GM21423 (cell line): ENCODE data around the gene BPGM.

Source experiments
- ATAC-seq: cut with Tn5 transposase; IDR thresholded peaks from one replicate; pipeline ENCODE4 v1.9.1; 2021; ENCODE audit warnings: mild to moderate bottlenecking, moderate library complexity; ENCODE audit not compliant: unreplicated experiment

BPGM gene

GRCh38 chr7:134646425-134647305 lies at the start of gene BPGM:
TSS of gene BPGM (plus strand) at chr7:134646853. CDS start at chr7:134661508, 14,655 bp downstream.
- peak; percentile 97 for ATAC-seq

GRCh38 chr7:134599371-134599770 lies 47.3 kb upstream of the BPGM start:
- ATAC-seq, result no peak

- no peak for ATAC-seq
Measured at GRCh38 chr7:134601459-134601858, 45.2 kb upstream of the BPGM start.

GRCh38 chr7:134602881-134603451 lies 43.7 kb upstream of the BPGM start:
- no peak for ATAC-seq

GRCh38 chr7:134605978-134606923 lies 40.4 kb upstream of the BPGM start:
- peak; percentile 68 for ATAC-seq

GRCh38 chr7:134611611-134612151 lies 35.0 kb upstream of the BPGM start:
- no peak for ATAC-seq

GRCh38 chr7:134612197-134612596 lies 34.5 kb upstream of the BPGM start:
- no peak for ATAC-seq

- ATAC-seq, result no peak
Measured at GRCh38 chr7:134613623-134614347, 32.9 kb upstream of the BPGM start.

- ATAC-seq, result no peak
Measured at GRCh38 chr7:134616611-134617010, 30.0 kb upstream of the BPGM start.

GRCh38 chr7:134618756-134619530 lies 27.7 kb upstream of the BPGM start:
- ATAC-seq, result no peak

- no peak for ATAC-seq
Measured at GRCh38 chr7:134619627-134620331, 26.9 kb upstream of the BPGM start.

- ATAC-seq, result no peak
Measured at GRCh38 chr7:134622303-134622995, 24.2 kb upstream of the BPGM start.

- ATAC-seq, result no peak
Measured at GRCh38 chr7:134623193-134623592, 23.5 kb upstream of the BPGM start.

GRCh38 chr7:134625550-134625949 lies 21.1 kb upstream of the BPGM start:
- no peak for ATAC-seq

- ATAC-seq, result no peak
Measured at GRCh38 chr7:134627109-134627774, 19.4 kb upstream of the BPGM start.

GRCh38 chr7:134627775-134628153 lies 18.9 kb upstream of the BPGM start:
- no peak for ATAC-seq

- ATAC-seq, result no peak
Measured at GRCh38 chr7:134629445-134629844, 17.2 kb upstream of the BPGM start.

GRCh38 chr7:134630237-134630636 lies 16.4 kb upstream of the BPGM start:
- no peak for ATAC-seq
